Hematopoietic multipotent progenitor cell treated with erythropoietin and hydrocortisone succinate and interleukin-3 and kit ligand, for 17 days (in vitro differentiated cells): ENCODE data around the gene C1orf56.
A peak's percentile ranks its signal among the peaks of the same experiment; 100 is the strongest.

Source experiments
- DNase-seq: peaks from one replicate; pipeline ENCODE4 v3.0.0-alpha.2; 2015; ENCODE audit warnings: low spot score

The C1orf56 gene

GRCh38 chr1:151026460-151026859 lies 21.1 kb upstream of the C1orf56 start:
- no peak for DNase-seq

GRCh38 chr1:151032164-151032563 lies 15.4 kb upstream of the C1orf56 start:
- DNase-seq = no peak

GRCh38 chr1:151035167-151035566 lies 12.4 kb upstream of the C1orf56 start:
- DNase-seq = no peak

- no peak for DNase-seq
Observed at GRCh38 chr1:151036356-151036755, 11.2 kb upstream of the C1orf56 start, which contains the start of gene BNIPL. TSS of gene BNIPL (plus strand) at chr1:151036586. CDS start at chr1:151036726, 140 bp downstream.

GRCh38 chr1:151037032-151037431 lies 10.5 kb upstream of the C1orf56 start:
- no peak for DNase-seq

- no peak for DNase-seq
Observed at GRCh38 chr1:151039521-151039920, 8.0 kb upstream of the C1orf56 start.

GRCh38 chr1:151043163-151043562 lies 4.4 kb upstream of the C1orf56 start:
- no peak for DNase-seq

GRCh38 chr1:151047925-151048644 lies 534 bp downstream of the C1orf56 start:
- DNase-seq = peak; percentile 55

- DNase-seq = no peak
Observed at GRCh38 chr1:151048645-151049032, 1.1 kb downstream of the C1orf56 start.

GRCh38 chr1:151049458-151049857 lies 1.9 kb downstream of the C1orf56 start:
- no peak for DNase-seq

- no peak for DNase-seq
Observed at GRCh38 chr1:151050051-151050688, 2.6 kb downstream of the C1orf56 start.

GRCh38 chr1:151051356-151052009 lies 3.9 kb downstream of the C1orf56 start:
- DNase-seq = no peak

- DNase-seq = no peak
Observed at GRCh38 chr1:151054971-151055547, 7.5 kb downstream of the C1orf56 start.

- no peak for DNase-seq
Observed at GRCh38 chr1:151055581-151055980, 8.0 kb downstream of the C1orf56 start.

- no peak for DNase-seq
Observed at GRCh38 chr1:151056149-151056548, 8.6 kb downstream of the C1orf56 start.

- peak; percentile 14 for DNase-seq
Observed at GRCh38 chr1:151058692-151059091, 11.1 kb downstream of the C1orf56 start.

- DNase-seq = peak; percentile 78
Observed at GRCh38 chr1:151059109-151060006, 11.8 kb downstream of the C1orf56 start, which contains the start of gene CDC42SE1. TSS of gene CDC42SE1 (minus strand) at chr1:151059622. CDS start at chr1:151055730, 3,892 bp downstream.

GRCh38 chr1:151060007-151060656 lies 12.6 kb downstream of the C1orf56 start, which contains the start of gene MLLT11:
TSS of gene MLLT11 (plus strand) at chr1:151060397. CDS start at chr1:151067225, 6,828 bp downstream.
- DNase-seq = peak; percentile 4

- DNase-seq = peak; percentile 3
Observed at GRCh38 chr1:151060657-151061421, 13.3 kb downstream of the C1orf56 start.

- peak; percentile 2 for DNase-seq
Observed at GRCh38 chr1:151061704-151062103, 14.2 kb downstream of the C1orf56 start.
